ENCODE measurements around the gene ZNF133. TPM values are rescaled to one million over a fixed set of nuclear protein-coding genes. Genes with fewer than 3 reads are reported as not detected.

ZNF133 gene
- total RNA-seq, 4 donors from 2014 or later: 12.7 to 24.3 (median 17.5) TPM

DNA sequence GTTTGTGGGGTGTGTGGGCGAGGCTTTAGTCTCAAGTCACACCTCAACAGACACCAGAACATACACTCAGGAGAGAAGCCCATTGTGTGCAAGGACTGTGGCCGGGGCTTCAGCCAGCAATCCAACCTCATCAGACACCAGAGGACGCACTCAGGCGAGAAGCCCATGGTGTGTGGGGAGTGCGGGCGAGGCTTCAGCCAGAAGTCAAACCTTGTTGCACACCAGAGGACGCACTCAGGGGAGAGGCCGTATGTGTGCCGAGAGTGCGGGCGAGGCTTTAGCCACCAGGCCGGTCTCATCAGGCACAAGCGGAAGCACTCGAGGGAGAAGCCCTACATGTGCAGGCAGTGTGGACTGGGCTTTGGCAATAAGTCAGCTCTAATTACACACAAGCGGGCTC, 27.8 kb downstream of the ZNF133 start:
- no peaks in the 10 kb centered on the region for H3K9me3 ChIP-seq
- no peak for DNase-seq
- in situ Hi-C loops (cut with MboI; ENCODE audit: low pct_ligation_motif_present in 1 of 4, low pct_unique_long_range_greater_than_20kb in 1 of 4, low sequenced_read_pairs in 3 of 4): no loop called here
- H3K27me3 ChIP-seq: no peaks in the 10 kb centered on the region
- no peak overlapping the region for H3K4me3 ChIP-seq
- intact Hi-C loops (cut with DNase I; ENCODE audit: low total_unique reads): no loop called here
- H3K36me3 ChIP-seq: peaks cover 0 to 8% (median 2%) of the 10 kb centered on the region in 4 donors
- H3K27ac ChIP-seq: no peak overlapping the region
- no peak for TF ChIP-seq POLR2AphosphoS5 (IDR thresholded peaks at IDR 0.05)
- no peak for TF ChIP-seq EP300 (IDR thresholded peaks at IDR 0.05; ENCODE audit: low read depth)
- TF ChIP-seq, protein P1, sequence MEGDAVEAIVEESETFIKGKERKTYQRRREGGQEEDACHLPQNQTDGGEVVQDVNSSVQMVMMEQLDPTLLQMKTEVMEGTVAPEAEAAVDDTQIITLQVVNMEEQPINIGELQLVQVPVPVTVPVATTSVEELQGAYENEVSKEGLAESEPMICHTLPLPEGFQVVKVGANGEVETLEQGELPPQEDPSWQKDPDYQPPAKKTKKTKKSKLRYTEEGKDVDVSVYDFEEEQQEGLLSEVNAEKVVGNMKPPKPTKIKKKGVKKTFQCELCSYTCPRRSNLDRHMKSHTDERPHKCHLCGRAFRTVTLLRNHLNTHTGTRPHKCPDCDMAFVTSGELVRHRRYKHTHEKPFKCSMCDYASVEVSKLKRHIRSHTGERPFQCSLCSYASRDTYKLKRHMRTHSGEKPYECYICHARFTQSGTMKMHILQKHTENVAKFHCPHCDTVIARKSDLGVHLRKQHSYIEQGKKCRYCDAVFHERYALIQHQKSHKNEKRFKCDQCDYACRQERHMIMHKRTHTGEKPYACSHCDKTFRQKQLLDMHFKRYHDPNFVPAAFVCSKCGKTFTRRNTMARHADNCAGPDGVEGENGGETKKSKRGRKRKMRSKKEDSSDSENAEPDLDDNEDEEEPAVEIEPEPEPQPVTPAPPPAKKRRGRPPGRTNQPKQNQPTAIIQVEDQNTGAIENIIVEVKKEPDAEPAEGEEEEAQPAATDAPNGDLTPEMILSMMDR (IDR thresholded peaks at IDR 0.05): no peak
- TF ChIP-seq POLR2A (IDR thresholded peaks at IDR 0.05): no peak
- no peaks in the 10 kb centered on the region for H3K4me1 ChIP-seq
- 95 to 100% methylated on average over 1 to 15 of the region's 15 CpGs for WGBS, 2 donors (ENCODE audit: low coverage in 1 of 2)

GRCh38 chr20:18321316-18321715, 33.0 kb downstream of the ZNF133 start:
- H3K4me1 ChIP-seq: no peaks in the 10 kb centered on the region
- H3K4me3 ChIP-seq: no peak overlapping the region
- DNase-seq: no peak
- TF ChIP-seq POLR2AphosphoS5 (IDR thresholded peaks at IDR 0.05) (no peak), POLR2A (IDR thresholded peaks at IDR 0.05) (no peak), EP300 (IDR thresholded peaks at IDR 0.05; ENCODE audit: low read depth) (no peak)
- TF ChIP-seq, protein P1 (IDR thresholded peaks at IDR 0.05): no peak
- no peaks in the 10 kb centered on the region for H3K9me3 ChIP-seq
- in situ Hi-C loops (cut with MboI; ENCODE audit: low pct_ligation_motif_present in 1 of 4, low pct_unique_long_range_greater_than_20kb in 1 of 4, low sequenced_read_pairs in 3 of 4) (no loop called here), intact Hi-C loops (cut with DNase I; ENCODE audit: low total_unique reads) (no loop called here)
- no peaks in the 10 kb centered on the region for H3K27me3 ChIP-seq
- H3K27ac ChIP-seq: no peak overlapping the region
- peaks cover 0 to 3% (median 0%) of the 10 kb centered on the region in 4 donors for H3K36me3 ChIP-seq

DNA sequence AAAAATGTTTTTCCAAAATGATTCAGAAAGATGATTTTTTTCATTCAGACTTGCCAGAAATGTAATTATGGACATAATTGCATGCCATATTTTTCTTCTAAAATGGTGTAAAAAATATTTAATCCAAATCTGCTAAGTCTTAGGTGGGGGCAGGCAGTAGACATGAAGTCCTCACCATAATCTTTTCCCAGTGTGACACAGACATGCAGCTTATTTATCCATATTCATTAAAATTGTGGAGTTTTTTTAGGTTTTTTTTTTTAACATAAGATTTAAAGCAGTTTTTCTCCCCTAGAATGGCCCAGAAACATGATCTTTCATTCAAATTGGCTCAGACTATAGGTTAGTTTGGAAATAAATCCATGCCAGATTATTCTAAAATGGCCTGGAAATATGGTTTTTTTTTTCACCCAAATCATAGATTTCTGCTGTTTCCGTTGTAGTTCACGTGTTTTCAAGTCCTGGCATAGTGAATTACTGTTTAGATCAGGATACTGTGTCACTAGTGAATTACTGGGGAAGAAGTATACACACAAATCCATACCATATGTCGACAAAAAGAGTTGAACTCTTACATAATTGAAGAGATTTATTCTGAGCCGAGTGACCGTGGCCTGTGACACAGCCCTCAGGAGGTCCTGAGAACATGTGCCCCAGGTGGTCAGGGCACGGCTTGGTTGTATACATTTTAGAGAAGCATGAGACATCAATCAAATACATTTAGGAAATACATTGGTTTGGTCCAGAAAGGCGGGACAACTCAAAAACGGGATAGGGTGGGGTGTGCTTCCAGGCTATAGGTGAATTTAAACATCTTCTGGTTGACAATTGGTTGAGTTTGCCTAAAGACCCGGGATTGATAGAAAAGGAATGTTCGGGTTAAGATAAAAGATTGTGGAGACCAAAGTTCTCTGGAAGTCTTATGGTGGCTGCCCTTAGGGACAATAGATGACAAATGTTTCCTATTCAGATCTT, 33.9 kb downstream of the ZNF133 start:
- peaks cover 2% of the 10 kb centered on the region in 2 donors for H3K9me3 ChIP-seq
- H3K4me1 ChIP-seq: no peaks in the 10 kb centered on the region
- 89 to 91% methylated on average over 9 to 10 of the region's 10 CpGs for WGBS, 2 donors (ENCODE audit: low coverage in 1 of 2)
- no peak overlapping the region for H3K4me3 ChIP-seq
- intact Hi-C loops (cut with DNase I; ENCODE audit: low total_unique reads): no loop called here
- no peak overlapping the region for H3K27ac ChIP-seq
- in situ Hi-C loops (cut with MboI; ENCODE audit: low pct_ligation_motif_present in 1 of 4, low pct_unique_long_range_greater_than_20kb in 1 of 4, low sequenced_read_pairs in 3 of 4): no loop called here
- H3K27me3 ChIP-seq: no peaks in the 10 kb centered on the region
- TF ChIP-seq POLR2A (IDR thresholded peaks at IDR 0.05) (no peak), POLR2AphosphoS5 (IDR thresholded peaks at IDR 0.05) (no peak), EP300 (IDR thresholded peaks at IDR 0.05; ENCODE audit: low read depth) (no peak)
- TF ChIP-seq, protein P1 (IDR thresholded peaks at IDR 0.05): no peak
- no peak for DNase-seq
- no peaks in the 10 kb centered on the region for H3K36me3 ChIP-seq

DNA sequence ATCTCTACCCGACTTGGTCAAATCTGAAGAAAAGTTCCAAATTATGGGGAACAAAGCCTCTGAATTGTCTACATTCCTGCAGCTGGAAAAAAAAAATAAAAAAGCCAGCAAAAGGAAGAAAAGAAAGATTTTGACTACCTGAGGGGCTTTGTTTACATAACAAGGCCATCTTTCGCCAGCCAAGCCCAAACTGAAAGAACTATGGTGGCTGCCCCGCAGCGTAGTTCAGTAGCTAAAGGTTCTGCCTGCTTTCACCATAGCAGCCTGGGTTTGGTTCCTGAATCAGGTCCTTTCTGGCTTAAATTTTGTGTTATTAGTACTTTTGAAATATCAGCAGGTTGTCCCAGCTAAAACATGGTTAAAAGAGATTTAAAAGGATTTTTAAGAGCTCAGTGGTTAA, 35.4 kb downstream of the ZNF133 start:
- H3K4me1 ChIP-seq: no peaks in the 10 kb centered on the region
- no peak overlapping the region for H3K27ac ChIP-seq

More for the DNA sequence above, 35.4 kb downstream of the ZNF133 start:
- Histone ChIP-seq H3K36me3 (no peaks in the 10 kb centered on the region), H3K9me3 (peaks cover 7 to 9% of the 10 kb centered on the region in 2 donors), H3K27me3 (no peaks in the 10 kb centered on the region), H3K4me3 (no peak overlapping the region)
- in situ Hi-C loops (cut with MboI; ENCODE audit: low pct_ligation_motif_present in 1 of 4, low pct_unique_long_range_greater_than_20kb in 1 of 4, low sequenced_read_pairs in 3 of 4) (no loop called here), intact Hi-C loops (cut with DNase I; ENCODE audit: low total_unique reads) (no loop called here)
- no peak for TF ChIP-seq POLR2AphosphoS5 (IDR thresholded peaks at IDR 0.05)
- WGBS, 2 donors (ENCODE audit: low coverage in 1 of 2): 82 to 86% methylated on average over 2 to 4 of the region's 4 CpGs
- DNase-seq: no peak

All from transverse colon (tissue), 4 donors.